PC-3 (cell line): Measurements from ENCODE around the gene TUBGCP3. TPM values are rescaled to one million over a fixed set of nuclear protein-coding genes. Genes with fewer than 3 reads are reported as not detected.

Source experiments
- ATAC-seq: fragments of 200-7000 bp; cut with Tn5 transposase; 2 replicates; pipeline ENCODE4 v1.9.1; 2020; ENCODE audit warnings: mild to moderate bottlenecking, moderate library complexity
- BruUV-seq: library from RNA; stranded (reverse); fragments of 400-500 nt; replicated peaks from 2 replicates; lab custom pipeline; 2021; lab: Mats Ljungman, UMichigan
- CTCF ChIA-PET: fragments of 300-600 bp; sonication (Branson Sonifier 250); formaldehyde crosslinking; loops from one replicate; lab custom pipeline; 2022; ENCODE audit warnings: antibody characterized with exemption; lab: Charles Lee
- POLR2A ChIA-PET: fragments of 300-600 bp; sonication (Branson Sonifier 250); formaldehyde crosslinking; loops from one replicate; lab custom pipeline; 2022; ENCODE audit warnings: antibody characterized with exemption; ENCODE audit not compliant: unreplicated experiment; lab: Charles Lee
- DNase-seq: peaks from one replicate; pipeline ENCODE4 v3.0.0-alpha.2; 2015
- H2AFZ ChIP-seq: fragments of 300-600 bp; sonication (generic); 2 replicates; pipeline ENCODE4 v1.6.0; 2016; ENCODE audit warnings: antibody characterized with exemption, low read length
- H3F3A ChIP-seq: fragments of 300-600 bp; sonication (generic); one replicate; pipeline ENCODE4 v1.6.0; 2017; ENCODE audit warnings: antibody characterized with exemption, low read length, control low read depth, mild to moderate bottlenecking; ENCODE audit not compliant: unreplicated experiment
- H3K27ac ChIP-seq: fragments of 300-600 bp; sonication (generic); 2 replicates; pipeline ENCODE4 v1.5.1; 2016; ENCODE audit warnings: mild to moderate bottlenecking, low read length
- H3K27me3 ChIP-seq: fragments of 300-600 bp; sonication (generic); 2 replicates; pipeline ENCODE4 v1.6.1; 2016; ENCODE audit warnings: low read length, mixed read lengths
- H3K36me3 ChIP-seq: fragments of 300-600 bp; sonication (generic); 2 replicates; pipeline ENCODE4 v1.6.1; 2016; ENCODE audit warnings: low read depth, mixed run types, low read length, mixed read lengths
- H3K4me1 ChIP-seq: fragments of 300-600 bp; sonication (generic); 2 replicates; pipeline ENCODE4 v1.5.1; 2016; ENCODE audit warnings: low read length; ENCODE audit not compliant: insufficient read depth
- H3K4me2 ChIP-seq: fragments of 300-600 bp; sonication (generic); 2 replicates; pipeline ENCODE4 v1.6.0; 2016; ENCODE audit warnings: low read length
- H3K4me3 ChIP-seq: fragments of 300-600 bp; sonication (generic); 2 replicates; pipeline ENCODE4 v1.5.1; 2016; ENCODE audit warnings: mild to moderate bottlenecking, low read length, mixed read lengths
- H3K79me2 ChIP-seq: fragments of 300-600 bp; sonication (generic); 2 replicates; pipeline ENCODE4 v1.6.1; 2017; ENCODE audit warnings: low read length, mixed read lengths
- H3K9ac ChIP-seq: fragments of 300-600 bp; sonication (generic); 2 replicates; pipeline ENCODE4 v1.6.0; 2016; ENCODE audit warnings: mild to moderate bottlenecking, low read length
- H3K9me2 ChIP-seq: fragments of 300-600 bp; sonication (generic); replicated peaks from 2 replicates; pipeline ENCODE4 v1.6.1; 2016; ENCODE audit warnings: mixed run types, low read length, mixed read lengths
- H3K9me3 ChIP-seq: fragments of 300-600 bp; sonication (generic); 2 replicates; pipeline ENCODE4 v1.6.1; 2016; ENCODE audit warnings: low read length, mixed read lengths
- H4K20me1 ChIP-seq: fragments of 300-600 bp; sonication (generic); 2 replicates; pipeline ENCODE4 v1.6.1; 2016; ENCODE audit warnings: low read length, mixed read lengths
- CTCF ChIP-seq: fragments of 300-600 bp; sonication (generic); conservative IDR thresholded peaks from 2 replicates; pipeline ENCODE4 v1.5.1; 2017; ENCODE audit warnings: antibody characterized with exemption, low read depth, mild to moderate bottlenecking, low read length
- EZH2 ChIP-seq: fragments of 300-600 bp; sonication (generic); IDR thresholded peaks from one replicate; pipeline ENCODE4 v1.6.1; 2017; ENCODE audit warnings: antibody characterized with exemption, mild to moderate bottlenecking, low read length; ENCODE audit not compliant: unreplicated experiment
- EZH2phosphoT487 ChIP-seq: fragments of 300-600 bp; sonication (generic); IDR thresholded peaks from 2 replicates; pipeline ENCODE4 v1.6.1; 2018; ENCODE audit warnings: mild to moderate bottlenecking, antibody characterized with exemption, low read length, borderline replicate concordance
- intact Hi-C: fragments of 100-400 bp; cut with micrococcal nuclease; formaldehyde crosslinking; loops from 2 replicates; pipeline ENCODE4 v1.9.0; 2023
- total RNA-seq: library from RNA; depleted of rRNA; stranded (reverse); fragments of >200 nt; gene quantifications from 2 replicates; pipeline ENCODE4 v1.2.3, GENCODE V29; 2014

Gene TUBGCP3
- total RNA-seq, 1 experiment from 2014 or later = 25.8 TPM

GRCh38 chr13:112452380-112453206, 135.4 kb downstream of the TUBGCP3 start:
- CTCF ChIA-PET = no interaction called here
- intact Hi-C loops = no loop called here

GRCh38 chr13:112451512-112452379, 136.2 kb downstream of the TUBGCP3 start:
- Histone ChIP-seq H3K9me2 (no peaks in the 10 kb centered on the region), H3K4me1 (no peaks in the 10 kb centered on the region), H3K36me3 (no peaks in the 10 kb centered on the region), H3K9me3 (no peaks in the 10 kb centered on the region), H4K20me1 (no peaks in the 10 kb centered on the region), H3K27ac (no peak overlapping the region), H3K4me3 (no peak overlapping the region), H3K4me2 (no peak overlapping the region), H3K27me3 (peaks cover 19% of the 10 kb centered on the region; the same call in 1 of the 2 replicates), H3F3A (no peaks in the 10 kb centered on the region), H3K79me2 (no peaks in the 10 kb centered on the region), H2AFZ (no peak overlapping the region), H3K9ac (no peak overlapping the region)
- intact Hi-C loops = no loop called here
- ChIA-PET POLR2A (no interaction called here), CTCF (no interaction called here)
- no peak for DNase-seq
- no TSS peak for BruUV-seq
- TF ChIP-seq CTCF = no peak
- TF ChIP-seq EZH2 = no peak
- TF ChIP-seq EZH2phosphoT487 = no peak
- ATAC-seq = no peak

More at GRCh38 chr13:112452380-112453206, 135.4 kb downstream of the TUBGCP3 start:
- BruUV-seq = no TSS peak
- no peak overlapping the region for H3K4me3 ChIP-seq
- H3K27me3 ChIP-seq = peaks cover 19% of the 10 kb centered on the region; the same call in 1 of the 2 replicates
- no peak overlapping the region for H2AFZ ChIP-seq
- no peak overlapping the region for H3K27ac ChIP-seq
- no peaks in the 10 kb centered on the region for H3F3A ChIP-seq
- H4K20me1 ChIP-seq = no peaks in the 10 kb centered on the region
- ATAC-seq (no peak), DNase-seq (no peak)
- TF ChIP-seq EZH2 (no peak), EZH2phosphoT487 (no peak), CTCF (no peak)
- no peaks in the 10 kb centered on the region for H3K9me2 ChIP-seq
- H3K4me1 ChIP-seq = no peaks in the 10 kb centered on the region
- no peaks in the 10 kb centered on the region for H3K9me3 ChIP-seq
- H3K36me3 ChIP-seq = no peaks in the 10 kb centered on the region
- POLR2A ChIA-PET = no interaction called here
- H3K4me2 ChIP-seq = no peak overlapping the region
- H3K79me2 ChIP-seq = no peaks in the 10 kb centered on the region
- no peak overlapping the region for H3K9ac ChIP-seq
